GM18909 (cell line): ENCODE measurements around the gene MMP24.

Experiments
- ATAC-seq: cut with Tn5 transposase; IDR thresholded peaks from one replicate; pipeline ENCODE4 v1.9.1; 2021; ENCODE audit warnings: mild to moderate bottlenecking; ENCODE audit not compliant: unreplicated experiment, poor library complexity

Gene MMP24

GRCh38 chr20:35290186-35290886 lies 63.8 kb downstream of the MMP24 start:
- no peak for ATAC-seq

GRCh38 chr20:35290887-35291417 lies 64.5 kb downstream of the MMP24 start:
- ATAC-seq: no peak

GRCh38 chr20:35291654-35292503 lies 65.4 kb downstream of the MMP24 start, which contains the start of gene FAM83C:
Gene FAM83C, minus strand, starts transcription at chr20:35292425. Its CDS starts 121 bp downstream, at chr20:35292304.
- ATAC-seq: no peak

- ATAC-seq: no peak
Observed at GRCh38 chr20:35292504-35293285, 66.2 kb downstream of the MMP24 start.

GRCh38 chr20:35293303-35294292 lies 67.1 kb downstream of the MMP24 start:
- no peak for ATAC-seq

GRCh38 chr20:35294293-35294685 lies 67.8 kb downstream of the MMP24 start:
- no peak for ATAC-seq

- no peak for ATAC-seq
Observed at GRCh38 chr20:35295058-35295457, 68.6 kb downstream of the MMP24 start.

GRCh38 chr20:35295674-35296073 lies 69.2 kb downstream of the MMP24 start:
- no peak for ATAC-seq

GRCh38 chr20:35296101-35296554 lies 69.6 kb downstream of the MMP24 start:
- ATAC-seq: no peak

GRCh38 chr20:35297155-35297554 lies 70.7 kb downstream of the MMP24 start:
- no peak for ATAC-seq

GRCh38 chr20:35297740-35298139 lies 71.2 kb downstream of the MMP24 start:
- ATAC-seq: no peak

GRCh38 chr20:35298264-35298663 lies 71.8 kb downstream of the MMP24 start:
- no peak for ATAC-seq

- no peak for ATAC-seq
Observed at GRCh38 chr20:35299780-35300179, 73.3 kb downstream of the MMP24 start.

GRCh38 chr20:35300469-35301262 lies 74.2 kb downstream of the MMP24 start:
- ATAC-seq: no peak

- ATAC-seq: no peak
Observed at GRCh38 chr20:35301426-35301825, 74.9 kb downstream of the MMP24 start.

- no peak for ATAC-seq
Observed at GRCh38 chr20:35302421-35303335, 76.2 kb downstream of the MMP24 start.

- ATAC-seq: no peak
Observed at GRCh38 chr20:35303382-35303734, 76.9 kb downstream of the MMP24 start.
